Heart right ventricle (tissue), 16 donors: ENCODE measurements around the gene COMMD1. TPM values are rescaled to one million over a fixed set of nuclear protein-coding genes. Genes with fewer than 3 reads are reported as not detected.

Source experiments
- ATAC-seq, 8 donors: fragments of 200-7000 bp; cut with Tn5 transposase; one replicate each; pipeline ENCODE4 v1.9.1; 2020; ENCODE audit warnings: mild to moderate bottlenecking in 8 of 8, moderate library complexity in 8 of 8, moderate number of reproducible peaks in 1 of 8
- DNase-seq, 2 donors: peaks; one replicate each; pipeline ENCODE4 v3.0.0-alpha.2; 2020
- H3K27ac ChIP-seq, 10 donors: fragments of 200-600 bp; sonication (generic) in 2 of 10; one replicate each; pipeline versions ENCODE4 v1.5.0 to v1.8.0; 2020 to 2022; ENCODE audit warnings: mild to moderate bottlenecking in 3 of 10
- H3K27me3 ChIP-seq, 7 donors: fragments of 200-600 bp; one replicate each; pipeline ENCODE4 v1.8.0; 2021 to 2022; ENCODE audit warnings: mild to moderate bottlenecking in 2 of 7
- H3K36me3 ChIP-seq, 9 donors: fragments of 200-600 bp; sonication (generic) in 1 of 9; one replicate each; pipeline versions ENCODE4 v1.5.0 to v1.8.0; 2020 to 2022; ENCODE audit warnings: mild to moderate bottlenecking in 2 of 9
- H3K4me1 ChIP-seq, 9 donors: fragments of 200-600 bp; sonication (generic) in 1 of 9; one replicate each; pipeline versions ENCODE4 v1.5.0 to v1.8.0; 2020 to 2022; ENCODE audit warnings: mild to moderate bottlenecking in 4 of 9
- H3K4me3 ChIP-seq, 10 donors: fragments of 200-600 bp; sonication (generic) in 2 of 10; one replicate each; pipeline versions ENCODE4 v1.5.0 to v1.8.0; 2020 to 2022; ENCODE audit warnings: mild to moderate bottlenecking in 7 of 10, moderate library complexity in 2 of 10
- H3K9me3 ChIP-seq, 11 donors: fragments of 200-600 bp in 10 of 11; sonication (generic) in 2 of 11; one replicate each; pipeline versions ENCODE4 v1.5.0 to v1.8.0; 2013 to 2022; ENCODE audit warnings: mild to moderate bottlenecking in 2 of 11, control low read depth in 1 of 11, moderate library complexity in 1 of 11
- WGBS, 2 donors: extraction: QIAGEN DNeasy Blood & Tissue Kit; methylation state at CpG; one replicate each; pipeline ENCODE4 v1.1.7; 2013; ENCODE audit warnings: inconsistent platforms in 1 of 2; 5-methylcytosine and 5-hydroxymethylcytosine counted together
- intact Hi-C, 10 donors: fragments of 100-400 bp; cut with DNase I; formaldehyde crosslinking; loops; one replicate each; pipeline versions ENCODE4 v1.11.1 to v1.14.2; 2022
- polyA plus RNA-seq, 2 donors: library from polyadenylated mRNA; stranded (reverse); fragments of 200-250 nt; gene quantifications; one replicate each; pipeline ENCODE4 v1.2.3, GENCODE V29; 2013
- total RNA-seq, 10 donors: library from RNA; stranded (reverse); fragmentation: NEBNext Ultra II Directional in 3 of 10; extraction: Animal tissue kit (Norgen Biotek cat#: 25700) in 3 of 10; gene quantifications; one replicate each; pipeline versions ENCODE4 v1.2.1 to v1.2.4, GENCODE V29; 2021 to 2023
- TF ChIP-seq, protein P1 (sequence below), 9 donors: fragments of 200-600 bp; sonication (generic) in 2 of 9; IDR thresholded peaks; one replicate each; pipeline versions ENCODE4 v1.5.0 to v1.8.0; 2021 to 2022; ENCODE audit warnings: antibody characterized with exemption in 9 of 9, mild to moderate bottlenecking in 5 of 9, moderate library complexity in 1 of 9
- donor health status: Arrhythmogenic right ventricular cardiomyopathy.
- donor health status: ischemic (EF 13 %, LVEDD 7.1; RV severe dilation, severe dysfunction).
- donor health status: healthy with polysubstance abuse.
- donor health status: DM: no; HTN: yes; CAD: no.
- donor health status: DM: no; HTN: no; CAD: no.
- donor health status: ischemic (EF 25% LVEDD 6.9; RV normal size, moderate dysfunction).
- donor health status: ischemic (EF 25% LVEDD 5.7; RV mildly dilated, moderate dysfunction).
- donor health status: healthy.
- donor health status: DM: yes; HTN: yes; CAD: no.
- donor health status: Ischemic cardiomyopathy.
- donor health status: ischemic (EF 35%, LVEDD 5.7; RV mildly dilated, moderate dysfunction).
- donor health status: nonischemic (EF 11% LVEDD 7.7; RV severe dilation, severe dysfunction).
- donor health status: DM: yes; HTN: yes; CAD: no.
- donor health status: PGD.
- donor health status: ischemic (EF 29% LVEDD 5.4; RV normal size, mild dysfunction).
- donor health status: nonischemic (EF 23%, LVEDD 6.1; RV moderate dilation, normal function).

The COMMD1 gene
- total and polyA plus RNA-seq, 12 donors = 51.1 to 90.2 (median 64.4) TPM

DNA sequence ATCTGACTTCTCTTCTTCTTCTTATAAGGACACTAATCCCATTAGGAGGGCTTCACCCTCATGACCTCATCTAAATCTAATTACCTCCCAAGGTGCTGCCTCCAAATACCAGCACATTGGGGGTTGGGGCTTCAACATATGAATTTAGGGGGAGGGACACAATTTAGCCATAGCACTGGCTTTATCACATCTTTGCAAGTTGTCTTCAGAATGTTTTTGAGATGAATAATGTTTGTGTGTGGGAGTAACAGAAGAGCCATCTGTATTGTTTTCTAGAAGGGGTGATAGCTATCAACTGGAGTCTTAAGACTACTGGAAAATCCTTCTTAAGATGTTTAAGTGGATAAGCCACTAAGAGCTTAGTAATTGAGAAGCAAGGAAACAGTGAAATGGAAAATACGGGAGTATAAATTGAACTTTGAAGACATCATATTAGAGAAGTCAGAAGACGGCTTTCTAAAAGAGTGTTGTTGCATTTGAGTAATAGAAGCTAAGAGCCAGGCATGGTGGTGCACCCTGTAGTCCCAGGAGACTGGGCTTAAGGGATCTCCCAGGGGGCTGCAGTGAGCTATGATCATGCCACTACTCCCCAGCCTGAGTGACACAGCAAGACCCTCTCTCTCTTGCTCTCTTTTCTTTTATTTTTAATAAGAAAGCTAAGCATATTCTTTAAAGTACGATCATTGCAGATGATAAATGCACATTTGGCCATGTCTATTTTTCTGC lies 257.8 kb downstream of the COMMD1 start:
- ATAC-seq (no peak), DNase-seq (no peak)
- Histone ChIP-seq H3K9me3 (no peaks in the 10 kb centered on the region), H3K4me3 (no peak overlapping the region), H3K27ac (peak overlapping the region in 3 of 10 donors; percentile 14 to 47 (median 35)), H3K4me1 (peaks cover under 1 to 39% (median 19%) of the 10 kb centered on the region in 9 donors), H3K36me3 (no peaks in the 10 kb centered on the region), H3K27me3 (no peaks in the 10 kb centered on the region)
- 88% methylated on average over 3 of the region's 3 CpGs for WGBS, 2 donors
- TF ChIP-seq, protein P1, sequence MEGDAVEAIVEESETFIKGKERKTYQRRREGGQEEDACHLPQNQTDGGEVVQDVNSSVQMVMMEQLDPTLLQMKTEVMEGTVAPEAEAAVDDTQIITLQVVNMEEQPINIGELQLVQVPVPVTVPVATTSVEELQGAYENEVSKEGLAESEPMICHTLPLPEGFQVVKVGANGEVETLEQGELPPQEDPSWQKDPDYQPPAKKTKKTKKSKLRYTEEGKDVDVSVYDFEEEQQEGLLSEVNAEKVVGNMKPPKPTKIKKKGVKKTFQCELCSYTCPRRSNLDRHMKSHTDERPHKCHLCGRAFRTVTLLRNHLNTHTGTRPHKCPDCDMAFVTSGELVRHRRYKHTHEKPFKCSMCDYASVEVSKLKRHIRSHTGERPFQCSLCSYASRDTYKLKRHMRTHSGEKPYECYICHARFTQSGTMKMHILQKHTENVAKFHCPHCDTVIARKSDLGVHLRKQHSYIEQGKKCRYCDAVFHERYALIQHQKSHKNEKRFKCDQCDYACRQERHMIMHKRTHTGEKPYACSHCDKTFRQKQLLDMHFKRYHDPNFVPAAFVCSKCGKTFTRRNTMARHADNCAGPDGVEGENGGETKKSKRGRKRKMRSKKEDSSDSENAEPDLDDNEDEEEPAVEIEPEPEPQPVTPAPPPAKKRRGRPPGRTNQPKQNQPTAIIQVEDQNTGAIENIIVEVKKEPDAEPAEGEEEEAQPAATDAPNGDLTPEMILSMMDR (IDR thresholded peaks at IDR 0.05) = no peak
- intact Hi-C loops = no loop called here

DNA sequence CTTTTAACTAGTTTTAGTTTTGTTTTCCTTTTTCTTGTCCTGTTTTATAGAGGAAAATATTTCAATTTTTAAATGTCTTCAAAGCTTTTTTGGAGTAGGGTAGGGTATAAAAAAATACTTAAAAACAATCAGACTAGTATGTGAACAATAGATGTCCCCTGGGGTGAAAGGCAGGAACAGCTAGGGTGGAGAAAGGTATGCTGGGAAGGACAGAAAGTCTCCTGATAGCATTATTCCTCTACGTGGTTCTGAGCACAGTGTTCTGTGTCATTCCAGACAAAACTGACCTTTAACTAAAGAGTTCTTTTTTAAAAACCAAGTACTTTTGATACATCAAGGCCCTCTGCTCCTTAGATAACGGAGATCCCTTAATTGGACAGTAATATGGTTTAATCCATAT lies 258.4 kb downstream of the COMMD1 start:
- TF ChIP-seq, protein P1 (IDR thresholded peaks at IDR 0.05) = no peak
- 44 to 54% methylated on average over 2 of the region's 2 CpGs for whole genome bisulfite sequencing, 2 donors
- no peaks in the 10 kb centered on the region for H3K36me3 ChIP-seq
- no peak overlapping the region for H3K4me3 ChIP-seq
- H3K27ac ChIP-seq = peak overlapping the region in 4 of 10 donors; percentile 10 to 47 (median 38)
- H3K9me3 ChIP-seq = no peaks in the 10 kb centered on the region
- intact Hi-C loops = no loop called here
- H3K4me1 ChIP-seq = peaks cover 0 to 33% (median 13%) of the 10 kb centered on the region in 9 donors
- DNase-seq = no peak
- peak in 5 of 8 donors; percentile 51 to 92 (median 68) for ATAC-seq
- H3K27me3 ChIP-seq = no peaks in the 10 kb centered on the region

DNA sequence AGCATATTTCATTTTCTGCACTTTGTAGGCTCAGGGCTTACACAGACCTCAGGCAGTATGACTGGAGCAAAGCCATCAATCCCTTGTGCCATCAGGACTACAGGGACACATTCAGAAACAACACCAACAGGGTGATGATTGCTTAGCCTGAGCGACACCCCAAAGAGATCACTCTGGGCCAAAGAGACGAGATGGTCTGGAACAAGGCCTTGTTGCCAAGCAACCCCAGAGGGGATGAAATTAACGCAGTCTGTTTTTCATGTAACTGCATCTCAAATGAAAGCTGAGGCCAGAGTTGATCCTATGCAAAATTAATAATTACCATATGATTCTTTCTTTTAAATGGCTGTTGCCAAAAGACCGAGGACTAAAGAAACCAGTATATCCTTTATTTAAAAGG lies 270.3 kb downstream of the COMMD1 start:
- 45 to 59% methylated on average over 4 of the region's 4 CpGs for WGBS, 2 donors

DNA sequence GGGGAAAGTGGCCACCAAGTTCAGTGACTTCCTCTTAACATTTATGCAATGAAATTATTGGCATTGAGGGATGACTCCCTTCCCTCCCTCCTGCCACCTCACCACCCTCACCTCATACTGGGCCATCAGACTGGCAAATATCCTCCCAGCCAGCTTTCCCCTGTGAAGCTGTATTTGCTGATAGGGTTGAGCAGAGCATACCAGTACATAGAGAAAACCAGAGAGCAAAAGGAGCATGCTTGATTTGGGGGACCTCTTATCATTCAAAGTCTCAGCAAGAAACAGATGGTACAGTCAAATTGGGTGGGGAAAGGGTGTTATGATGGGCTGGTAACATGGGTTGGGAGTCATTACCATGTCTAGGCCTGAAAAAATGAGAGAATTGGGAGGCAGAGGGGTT lies 271.3 kb downstream of the COMMD1 start:
- ATAC-seq = peak in 3 of 8 donors; percentile 45 to 61 (median 55)
- Histone ChIP-seq H3K4me3 (no peak overlapping the region), H3K27ac (peak overlapping the region in 8 of 10 donors; percentile 15 to 63 (median 53)), H3K36me3 (no peaks in the 10 kb centered on the region), H3K9me3 (no peaks in the 10 kb centered on the region), H3K27me3 (no peaks in the 10 kb centered on the region), H3K4me1 (peaks cover 0 to 50% (median 17%) of the 10 kb centered on the region in 9 donors)
- intact Hi-C loops = loop anchor here in 2 of 10 donors (1.0 to 10.0 kb wide), 2 partner anchors 156 to 162 kb away; no protein-coding TSS in a partner anchor
- no peak for DNase-seq
- TF ChIP-seq, protein P1 (IDR thresholded peaks at IDR 0.05) = no peak

More for the DNA sequence above, 270.3 kb downstream of the COMMD1 start:
- Histone ChIP-seq H3K4me3 (no peak overlapping the region), H3K27ac (peak overlapping the region in 5 of 10 donors; percentile 51 to 56 (median 53)), H3K27me3 (no peaks in the 10 kb centered on the region), H3K4me1 (peaks cover 0 to 50% (median 17%) of the 10 kb centered on the region in 9 donors), H3K9me3 (no peaks in the 10 kb centered on the region), H3K36me3 (no peaks in the 10 kb centered on the region)
- ATAC-seq (peak; percentile 50 to 92 (median 75)), DNase-seq (peak in 1 of 2 donors; percentile 63)
- intact Hi-C loops = loop anchor here in 1 of 10 donors (10.0 kb wide), 1 partner anchor 161 kb away; no protein-coding TSS in a partner anchor
- TF ChIP-seq, protein P1 (IDR thresholded peaks at IDR 0.05) = no peak
